Lung microvascular endothelial cell (primary cell): ENCODE results near the gene EIF5AL1. TPM values are rescaled to one million over a fixed set of nuclear protein-coding genes. Genes with fewer than 3 reads are reported as not detected.
"Not testable (repeated sequence)": the region's sequence is repeated elsewhere in the genome, so short reads cannot be mapped to it uniquely, and the experiment has no call there.

Experiments used
- DNase-seq, 2 donors: peaks; one replicate each; pipeline versions ENCODE4 v3.0.0 to v3.0.0-alpha.2; 2010; ENCODE audit warnings: low read depth in 2 of 2
- total RNA-seq: library from RNA; depleted of rRNA; stranded (reverse); fragments of >200 nt; gene quantifications from 2 replicates; pipeline ENCODE4 v1.2.1, GENCODE V29; 2014

The EIF5AL1 gene
- total RNA-seq, 1 donor from 2014 or later, result 0.20 TPM

DNA sequence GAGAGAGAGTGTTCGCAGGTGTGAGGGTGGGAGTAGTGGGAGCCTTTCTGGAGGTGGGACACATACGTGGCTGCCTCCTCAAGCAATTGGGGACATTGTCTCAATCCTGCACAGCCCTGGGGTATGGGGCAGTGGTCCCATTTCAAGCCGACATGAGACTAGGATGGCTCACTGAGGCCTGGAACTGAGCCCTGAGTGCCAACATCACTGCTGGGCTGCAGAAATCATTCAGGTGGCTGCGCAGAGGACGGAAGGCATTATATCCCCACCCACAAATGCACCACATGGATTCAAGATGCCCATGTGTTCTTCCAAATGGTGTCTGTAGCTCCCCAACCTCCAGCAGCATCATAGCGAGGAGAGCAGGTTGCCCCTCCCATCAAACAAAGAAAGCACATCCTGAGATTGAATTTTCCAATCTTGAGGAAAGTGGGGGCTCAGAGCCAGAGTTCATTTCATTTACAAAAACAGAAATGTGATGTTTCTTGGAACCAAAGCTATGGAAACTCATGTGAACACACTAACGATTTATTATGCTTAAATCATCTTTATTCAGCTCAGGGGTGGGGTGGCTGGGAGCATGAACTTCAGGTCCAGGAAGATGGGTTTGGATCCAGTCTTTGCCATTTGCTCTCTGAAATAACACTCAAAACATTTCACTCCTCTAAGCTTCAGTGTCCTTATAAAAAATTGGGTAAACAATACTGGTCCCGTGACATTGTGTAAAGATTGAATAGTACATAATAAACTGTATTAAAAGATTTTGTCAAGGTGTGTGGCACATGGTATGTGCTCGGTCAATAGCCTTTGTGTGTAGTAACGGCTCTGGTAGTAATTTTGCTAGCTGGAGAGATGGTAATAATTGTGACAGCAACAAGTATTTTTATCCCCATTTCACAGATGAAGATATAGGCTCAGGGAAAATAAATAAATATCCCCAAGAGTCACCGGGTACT, 43.3 kb downstream of the EIF5AL1 start:
- DNase-seq, result no peak

- not testable (repeated sequence) for DNase-seq
These were observed 44.6 kb downstream of the EIF5AL1 start for GRCh38 chr10:79556961-79557360.

- DNase-seq, result peak in 1 of 2 donors; percentile 11
These were observed 47.4 kb downstream of the EIF5AL1 start for GRCh38 chr10:79559726-79560125.

DNA sequence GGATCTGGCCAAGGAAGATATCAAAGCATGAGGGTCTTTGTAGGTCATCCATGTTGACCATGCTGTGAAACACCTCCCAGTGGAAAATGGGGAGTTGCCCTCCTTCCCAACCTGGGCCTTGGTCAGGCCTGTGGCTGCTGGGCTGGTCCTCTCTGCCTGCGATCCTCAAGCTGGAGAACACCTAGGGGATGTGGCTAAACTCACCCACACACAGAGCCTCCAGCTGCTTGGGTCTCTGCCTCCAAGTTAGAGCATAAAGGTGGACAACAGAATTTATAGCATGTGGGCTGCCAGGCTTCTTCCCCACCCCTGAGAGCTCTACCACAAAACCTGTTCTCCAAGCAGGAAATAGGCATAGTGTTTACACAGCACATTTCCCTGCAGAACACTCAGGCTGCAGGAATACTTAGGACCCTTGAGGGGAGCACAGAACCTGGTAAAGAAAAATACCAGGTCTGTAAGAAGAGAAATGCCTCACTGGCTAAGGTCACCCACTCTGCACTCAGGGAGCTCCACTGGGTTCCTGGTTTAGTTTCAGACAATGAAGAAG, 47.9 kb downstream of the EIF5AL1 start, which contains the start of gene SFTPA2:
TSS of gene SFTPA2 (minus strand) at position 248 of the 550 bp plus-strand sequence. CDS start 924 bp downstream, outside the sequence.
- no peak for DNase-seq

DNA sequence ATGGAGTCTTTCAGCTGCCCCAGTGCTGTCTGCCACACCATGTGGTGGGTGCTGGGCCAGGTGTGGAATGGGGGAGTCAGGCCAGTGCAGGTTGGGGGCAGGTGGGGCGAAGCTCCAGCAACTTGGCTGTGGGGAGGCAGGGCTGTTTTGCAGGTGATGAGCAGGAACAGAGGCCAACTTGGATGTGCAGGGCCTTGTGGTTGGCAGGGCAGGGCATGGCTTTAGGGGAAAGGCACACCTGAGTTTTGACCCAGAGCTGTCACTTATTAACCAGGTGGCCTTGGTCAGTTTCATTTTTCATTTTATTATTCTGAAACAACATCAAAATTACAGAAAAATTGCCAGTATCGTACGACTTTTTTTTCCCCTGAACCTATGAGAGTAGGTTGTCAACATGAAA, 48.9 kb downstream of the EIF5AL1 start:
- no peak for DNase-seq

DNA sequence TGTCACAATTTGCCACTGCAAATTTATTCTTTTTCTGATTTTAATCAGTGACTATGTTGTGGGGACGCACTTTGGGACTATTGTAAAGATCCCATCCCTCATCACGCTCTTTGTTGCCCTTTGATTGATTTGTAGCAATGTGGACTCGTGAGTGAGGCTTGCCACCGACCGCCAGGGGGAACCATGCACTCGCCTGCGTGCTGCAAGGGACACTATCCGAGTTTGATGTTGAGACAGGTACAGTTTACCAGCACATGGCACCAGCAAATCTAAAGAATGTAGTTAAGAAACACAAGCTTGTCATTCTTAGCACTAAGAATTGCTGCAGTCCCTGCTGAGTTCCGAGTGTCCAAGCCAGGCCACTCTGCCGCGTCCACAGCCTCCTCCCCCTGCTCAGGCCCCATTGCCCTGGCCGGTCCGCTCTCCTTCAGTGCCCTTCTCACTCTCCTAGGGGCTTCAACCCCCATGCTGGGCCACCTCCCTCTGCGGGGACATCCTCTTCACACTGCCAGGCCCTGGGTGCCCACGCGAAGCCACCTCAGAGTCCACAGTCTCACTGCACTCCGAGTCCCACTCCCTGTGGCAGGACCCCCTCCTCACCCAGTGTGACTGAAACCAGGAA, 49.9 kb downstream of the EIF5AL1 start:
- peak; percentile 67 to 79 for DNase-seq

DNA sequence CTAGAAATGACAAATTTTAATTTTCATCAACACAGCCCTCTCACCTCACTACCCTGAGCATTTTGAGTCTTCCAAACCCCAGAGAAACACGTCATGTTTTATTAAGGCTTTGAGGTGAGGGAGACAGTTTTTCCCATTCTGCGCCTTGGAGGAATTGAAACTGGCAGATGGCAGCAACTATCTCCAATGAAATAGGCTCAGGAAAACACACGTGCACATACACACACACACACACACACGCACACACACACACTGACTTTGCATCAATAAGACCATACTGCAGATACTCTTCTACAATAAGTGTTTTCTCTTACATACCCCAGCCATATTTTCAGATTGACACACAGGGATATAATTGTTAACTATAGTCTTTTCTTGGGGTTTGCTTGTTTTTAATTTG, 51.1 kb downstream of the EIF5AL1 start:
- DNase-seq, result no peak

Other genes with a start within 250 kb of the EIF5AL1 start
- 10.9 and 13.1 TPM in 2 replicates for gene PPIF, start 165.1 kb upstream of the EIF5AL1 start, total RNA-seq
- 2.8 and 4.0 TPM in 2 replicates for gene ZCCHC24, start 66.9 kb upstream of the EIF5AL1 start, total RNA-seq
- gene SFTPA2, start 47.9 kb downstream of the EIF5AL1 start, total RNA-seq, result not detected in 2 replicates
- gene SFTPA1, start 98.4 kb downstream of the EIF5AL1 start, total RNA-seq, result not detected in 2 replicates
- 0.20 and 0.44 TPM in 2 replicates for gene NUTM2B, start 190.7 kb downstream of the EIF5AL1 start, total RNA-seq